Endometrial microvascular endothelial cells (primary cell): ENCODE measurements around the gene EIPR1. TPM values are rescaled to one million over a fixed set of nuclear protein-coding genes. Genes with fewer than 3 reads are reported as not detected.
"Not testable (repeated sequence)": the region's sequence is repeated elsewhere in the genome, so short reads cannot be mapped to it uniquely, and the experiment has no call there.

Source experiments
- in situ Hi-C: cut with HindIII; loops from 2 replicates; pipeline ENCODE4 v1.10.0; 2017; ENCODE audit warnings: low sequenced_read_pairs, low pct_unique_long_range_greater_than_20kb; ENCODE audit errors: inconsistent ontology term
- total RNA-seq: library from RNA; depleted of rRNA; stranded (reverse); fragments of >200 nt; gene quantifications from one replicate; pipeline ENCODE4 v1.2.3, GENCODE V29; 2015; ENCODE audit errors: inconsistent ontology term

EIPR1 gene
- total RNA-seq, 1 donor from 2014 or later, result 65.9 TPM

DNA sequence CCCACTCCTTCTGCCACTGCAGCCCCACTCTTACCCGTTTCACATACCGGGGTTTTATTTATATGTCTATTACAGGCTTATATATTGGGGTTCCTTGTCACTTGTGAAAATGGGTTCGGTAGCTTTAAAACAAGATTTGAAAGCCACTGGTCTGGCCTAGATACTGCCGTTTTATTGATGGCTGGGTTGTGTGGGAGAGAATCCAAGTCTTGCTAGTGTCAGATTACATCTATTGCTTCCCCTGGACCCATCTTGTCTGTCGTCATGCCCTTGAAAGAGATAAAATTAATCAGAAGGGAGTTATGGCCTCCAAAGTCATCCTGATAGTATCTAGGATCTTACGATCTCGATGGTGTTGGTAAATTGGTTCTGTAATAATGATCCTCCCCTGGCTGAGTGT, 79.4 kb downstream of the EIPR1 start:
- in situ Hi-C loops, result no loop called here

DNA sequence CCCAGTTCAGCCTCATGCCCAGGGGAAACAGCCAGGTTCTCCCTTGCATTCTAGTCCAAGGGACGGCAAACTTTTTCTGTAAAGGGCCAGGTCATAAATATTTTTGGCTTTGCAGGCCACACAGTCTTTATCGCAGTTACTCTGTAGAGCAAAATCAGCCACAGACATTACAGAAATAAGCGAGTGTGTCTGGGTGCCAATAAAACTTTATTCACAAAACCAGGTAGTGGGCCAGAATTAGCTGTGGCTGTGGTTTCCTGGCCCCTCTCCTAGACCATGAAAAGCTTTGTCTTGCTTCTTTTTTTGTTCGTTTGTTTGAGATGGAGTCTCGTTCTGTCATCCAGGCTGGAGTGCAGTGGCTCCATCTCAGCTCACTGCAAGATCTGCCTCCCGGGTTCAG, 80.1 kb downstream of the EIPR1 start:
- in situ Hi-C loops, result no loop called here

DNA sequence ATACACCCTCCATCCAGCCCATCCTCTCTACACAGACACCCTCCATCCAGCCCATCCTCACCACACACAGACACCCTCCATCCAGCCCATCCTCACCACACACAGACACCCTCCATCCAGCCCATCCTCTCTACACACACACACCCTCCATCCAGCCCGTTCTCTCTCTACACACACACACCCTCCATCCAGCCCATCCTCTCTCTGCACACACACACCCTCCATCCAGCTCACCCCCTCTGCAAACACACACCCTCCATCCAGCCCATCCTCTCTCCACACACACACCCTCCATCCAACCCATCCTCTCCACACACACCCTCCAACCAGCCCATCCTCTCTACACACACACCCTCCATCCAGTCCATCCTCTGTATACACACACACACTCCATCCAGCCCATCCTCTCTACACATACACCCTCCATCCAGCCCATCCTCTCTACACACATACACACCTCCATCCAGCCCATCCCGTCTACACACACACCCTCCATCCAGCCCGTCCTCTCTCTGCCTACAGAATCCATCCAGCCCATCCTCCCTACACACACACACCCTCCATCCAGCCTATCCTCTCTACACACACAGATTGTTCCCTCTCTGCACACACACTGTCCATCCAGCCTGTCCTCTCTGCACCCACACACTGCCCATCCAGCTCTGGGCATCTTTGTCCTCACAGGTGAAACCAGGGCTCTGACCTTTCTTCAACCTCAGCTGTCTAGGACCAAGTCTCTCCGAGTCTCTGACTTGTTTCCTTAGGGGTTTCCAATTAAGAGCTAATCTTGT, 81.2 kb downstream of the EIPR1 start:
- in situ Hi-C loops, result no loop called here

DNA sequence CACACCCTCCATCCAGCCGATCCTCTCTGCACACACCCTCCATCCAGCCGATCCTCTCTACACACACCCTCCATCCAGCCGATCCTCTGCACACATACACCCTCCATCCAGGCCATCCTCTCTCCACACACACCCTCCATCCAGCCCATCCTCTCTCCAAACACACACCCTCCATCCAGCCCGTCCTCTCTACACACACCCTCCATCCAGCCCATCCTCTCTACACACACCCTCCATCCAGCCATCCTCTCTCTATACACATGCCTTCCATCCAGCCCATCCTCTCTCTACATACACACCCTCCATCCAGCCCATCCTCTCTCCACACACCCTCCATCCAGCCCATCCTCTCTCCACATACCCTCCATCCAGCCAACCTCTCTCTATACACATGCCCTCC, 83.1 kb downstream of the EIPR1 start:
- in situ Hi-C loops, result no loop called here

DNA sequence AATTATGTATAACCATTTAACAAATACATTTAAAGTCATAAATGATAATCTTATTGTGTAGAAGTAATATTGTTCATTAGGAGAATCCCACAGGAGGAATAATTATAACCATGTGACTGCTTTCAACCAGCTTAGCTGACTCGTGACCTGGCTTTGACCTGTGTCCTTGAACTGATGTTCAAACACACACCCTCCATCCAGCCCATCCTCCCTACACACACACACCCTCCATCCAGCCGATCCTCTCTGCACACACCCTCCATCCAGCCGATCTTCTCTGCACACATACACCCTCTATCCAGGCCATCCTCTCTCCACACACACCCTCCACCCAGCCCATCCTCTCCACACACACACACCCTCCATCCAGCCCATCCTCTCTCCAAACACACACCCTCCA, 83.5 kb downstream of the EIPR1 start:
- in situ Hi-C loops, result no loop called here

DNA sequence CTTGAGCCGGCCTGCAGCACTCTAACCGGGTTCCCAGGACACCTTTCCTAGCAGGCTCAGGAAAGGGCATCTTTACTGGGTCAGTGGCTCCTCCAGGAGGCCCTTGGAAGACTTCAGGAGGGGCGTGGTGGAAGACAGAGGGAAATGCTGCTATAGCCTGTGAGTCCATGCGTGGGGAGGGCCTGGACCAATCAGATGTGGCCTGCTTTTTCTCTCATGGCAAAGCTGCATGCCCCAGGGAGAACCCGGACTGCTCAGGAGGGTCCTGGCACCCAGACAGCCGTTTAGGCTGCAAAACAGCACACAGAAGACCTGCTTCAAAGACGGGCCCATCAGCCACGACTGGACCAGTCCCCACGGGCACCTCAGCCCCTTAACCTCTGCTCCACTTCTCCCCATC, 84.4 kb downstream of the EIPR1 start:
- in situ Hi-C loops, result no loop called here

DNA sequence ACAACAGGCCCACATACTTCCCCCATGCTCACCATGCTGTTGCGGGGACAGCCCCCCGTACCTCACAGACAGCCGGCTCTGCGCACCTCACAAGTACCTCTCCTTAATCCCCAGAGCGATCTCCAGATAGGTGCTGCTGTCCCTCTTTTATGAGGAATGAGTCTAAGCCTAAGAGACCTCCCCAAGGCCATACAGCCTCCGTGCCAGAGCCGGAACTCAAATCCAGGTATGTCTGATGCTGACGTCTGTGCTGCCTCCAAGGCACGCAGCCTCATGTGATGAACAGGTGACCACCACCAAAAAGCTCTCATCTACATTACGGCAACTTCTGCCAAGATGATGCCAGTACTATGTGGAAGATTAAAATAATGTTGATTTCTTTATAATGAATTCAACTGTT, 85.2 kb downstream of the EIPR1 start:
- in situ Hi-C loops, result no loop called here

DNA sequence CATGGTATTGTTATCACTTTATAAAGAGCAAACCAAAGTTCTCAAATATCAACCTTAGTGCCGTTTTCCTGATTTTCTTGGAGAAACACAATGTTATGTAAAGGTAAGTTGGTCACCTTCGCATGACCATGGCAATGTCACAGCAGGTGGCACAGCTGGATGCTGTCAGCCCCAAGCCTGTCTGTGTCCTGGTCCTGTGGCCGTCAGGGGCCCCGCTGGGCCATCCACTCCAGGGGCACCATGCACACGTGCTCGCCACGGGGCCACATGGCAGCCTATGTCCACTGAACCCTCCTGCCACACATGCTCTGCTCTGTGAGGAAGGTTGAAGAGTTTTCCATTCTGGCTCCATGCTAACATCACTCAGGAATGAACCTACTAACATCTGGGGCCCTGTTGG, 85.9 kb downstream of the EIPR1 start:
- in situ Hi-C loops, result no loop called here

DNA sequence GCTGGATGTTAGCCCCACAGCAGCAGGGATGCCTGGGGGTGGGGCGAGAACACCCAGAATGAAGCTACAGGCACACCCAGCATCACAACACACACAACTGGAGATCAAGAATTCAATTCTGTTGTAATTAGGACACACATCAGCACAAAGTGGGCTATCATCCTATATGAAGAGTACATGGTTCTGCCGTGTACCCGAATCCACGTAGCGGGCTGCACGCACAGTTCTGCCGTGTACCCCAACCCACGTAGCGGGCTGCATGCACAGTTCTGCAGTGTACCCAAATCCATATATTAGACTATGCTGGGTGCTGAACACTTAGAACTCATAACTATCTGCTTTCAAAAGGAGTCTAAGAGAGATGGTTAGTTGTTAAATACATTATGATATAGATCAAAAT, 86.5 kb downstream of the EIPR1 start:
- in situ Hi-C loops, result no loop called here

DNA sequence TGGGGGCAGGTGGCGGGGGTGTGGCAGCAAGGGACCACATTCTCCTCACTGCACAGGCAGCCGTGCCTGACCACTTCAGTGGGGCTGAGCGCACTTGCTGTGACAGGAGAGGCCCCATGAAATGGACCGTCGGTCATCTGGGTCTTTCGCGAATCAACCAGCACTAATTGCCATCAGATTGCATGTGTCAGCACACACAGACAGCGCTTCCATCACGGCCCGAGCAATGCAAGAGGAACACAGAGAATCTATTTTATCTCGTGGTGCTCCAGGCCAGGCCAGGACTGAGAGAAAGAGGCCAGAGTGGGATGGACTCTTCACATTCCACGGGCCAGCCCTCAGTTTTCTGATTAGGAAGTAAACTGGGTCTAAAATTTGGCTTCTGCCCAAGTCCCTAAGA, 87.0 kb downstream of the EIPR1 start:
- in situ Hi-C loops, result no loop called here

DNA sequence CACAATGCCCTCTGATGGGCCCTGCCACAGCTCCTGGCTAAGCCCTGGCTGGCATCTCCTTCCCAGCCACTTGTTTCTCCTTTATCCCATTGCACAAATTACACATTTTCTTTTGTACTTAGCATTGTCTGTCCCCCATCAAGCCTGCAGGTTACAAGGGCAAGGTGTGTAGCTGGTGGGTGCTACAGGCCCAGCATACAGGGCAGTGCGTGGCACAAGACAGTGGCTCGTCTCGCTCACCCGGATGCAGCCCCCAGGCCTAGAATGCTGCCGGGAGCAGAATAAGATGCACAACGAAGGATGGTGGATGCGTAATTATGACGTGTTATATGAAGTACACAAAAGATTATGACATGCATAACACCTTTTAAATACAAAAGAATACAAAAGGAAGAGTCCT, 87.6 kb downstream of the EIPR1 start:
- in situ Hi-C loops, result no loop called here

DNA sequence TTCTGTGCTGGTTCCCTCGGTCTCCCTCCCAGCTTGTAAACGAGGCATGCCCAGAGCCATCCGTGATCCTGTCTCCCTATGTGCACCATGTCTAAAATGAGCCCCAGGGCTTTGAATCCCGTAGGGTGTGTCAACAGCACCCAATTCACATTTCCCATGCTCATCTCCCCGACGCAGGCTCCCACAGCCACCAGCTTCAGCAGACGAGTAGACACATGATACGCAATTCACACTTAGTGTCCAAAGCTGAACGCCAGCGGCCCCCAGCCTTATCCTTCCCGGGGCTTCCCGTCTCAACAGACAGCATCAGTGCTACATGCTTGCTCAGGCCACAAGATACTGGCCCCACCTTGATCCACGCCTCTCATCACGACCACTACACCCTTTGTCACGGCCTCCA, 88.1 kb downstream of the EIPR1 start:
- in situ Hi-C loops, result no loop called here

DNA sequence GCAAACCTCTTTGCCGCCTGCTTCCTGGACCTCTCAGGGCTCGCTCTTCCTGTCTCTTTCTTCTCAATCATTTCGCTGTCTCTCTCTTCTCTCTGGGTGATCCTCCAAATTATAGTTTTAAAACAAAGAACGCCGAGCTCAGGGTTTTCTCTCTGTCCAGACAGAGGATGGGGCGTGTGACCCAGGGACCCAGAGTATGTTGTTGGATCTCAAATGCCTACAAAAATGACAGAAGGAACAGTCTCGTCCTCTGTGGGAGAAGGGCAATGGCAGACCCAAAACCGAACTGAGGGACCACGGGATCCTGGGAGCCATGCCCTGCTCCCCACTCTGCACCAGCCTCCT, 88.5 kb downstream of the EIPR1 start:
- in situ Hi-C loops, result no loop called here

DNA sequence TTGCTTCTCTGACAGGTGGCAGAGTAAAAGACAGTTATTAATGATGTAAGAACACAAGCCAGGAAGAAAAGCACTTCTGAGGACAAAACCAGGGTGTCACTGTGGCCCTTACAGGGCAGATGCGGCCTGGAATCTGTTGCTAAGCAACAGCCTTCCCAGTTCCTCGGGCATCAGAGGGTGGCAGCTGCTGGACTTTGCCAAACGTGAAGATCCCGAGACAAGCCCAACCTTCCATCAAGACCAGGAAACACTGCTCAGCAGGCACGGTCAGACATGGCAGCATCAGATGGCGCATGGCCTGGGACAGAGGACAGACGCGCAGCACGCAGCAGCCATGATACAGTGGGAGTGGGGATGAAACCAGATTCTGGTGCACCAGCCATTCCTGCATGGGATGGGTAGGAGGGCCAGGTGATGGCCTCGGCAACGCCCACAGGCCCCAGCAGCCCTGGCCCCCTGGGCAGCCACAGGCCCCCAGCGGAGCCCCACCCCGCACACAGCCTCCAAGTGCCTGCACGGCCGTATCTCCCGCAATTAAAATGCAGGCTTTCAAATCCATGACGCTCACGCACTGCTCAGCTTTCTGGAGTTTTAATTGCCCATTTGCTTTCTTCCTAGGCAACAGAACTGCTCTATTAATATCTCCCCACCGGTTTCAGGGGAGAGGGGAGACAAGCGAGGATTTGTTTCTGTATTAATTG, 89.0 kb downstream of the EIPR1 start:
- in situ Hi-C loops, result no loop called here

DNA sequence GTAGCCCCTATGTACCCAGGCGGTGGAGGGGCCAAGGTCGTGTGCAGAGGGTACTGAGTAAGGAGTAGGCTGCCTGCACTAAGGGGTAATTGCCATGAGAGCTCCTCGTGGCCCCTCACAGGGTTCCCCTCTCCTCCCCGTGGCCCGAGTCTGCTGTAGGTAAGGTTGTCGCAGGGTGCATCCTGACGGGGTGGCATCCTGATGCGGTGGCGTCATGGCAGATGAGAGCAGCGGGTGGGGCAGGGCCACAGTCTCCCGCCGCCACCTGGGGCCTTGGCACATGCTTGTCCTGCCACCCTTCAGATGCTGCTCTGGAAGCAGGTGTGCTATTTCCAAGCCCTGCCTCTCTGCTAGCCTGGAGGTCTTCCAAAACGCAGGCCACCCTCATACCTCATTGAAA, 89.7 kb downstream of the EIPR1 start:
- in situ Hi-C loops, result no loop called here

DNA sequence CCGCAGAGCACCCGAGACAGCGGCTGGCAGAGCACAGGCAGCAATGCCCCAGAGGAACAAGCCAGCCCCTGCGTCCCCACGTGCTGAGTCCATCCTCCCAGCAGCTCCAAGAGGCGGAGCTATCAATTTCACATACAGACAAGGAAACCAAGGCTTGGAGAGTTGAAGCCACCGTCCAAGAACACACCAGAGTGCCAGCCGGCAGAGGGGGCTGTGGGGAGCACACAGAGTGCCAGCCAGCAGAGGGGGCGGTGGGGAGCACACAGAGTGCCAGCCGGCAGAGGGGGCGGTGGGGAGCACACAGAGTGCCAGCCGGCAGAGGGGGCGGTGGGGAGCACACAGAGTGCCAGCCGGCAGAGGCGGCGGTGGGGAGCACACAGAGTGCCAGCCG, 91.0 kb downstream of the EIPR1 start:
- in situ Hi-C loops, result not testable (repeated sequence)

DNA sequence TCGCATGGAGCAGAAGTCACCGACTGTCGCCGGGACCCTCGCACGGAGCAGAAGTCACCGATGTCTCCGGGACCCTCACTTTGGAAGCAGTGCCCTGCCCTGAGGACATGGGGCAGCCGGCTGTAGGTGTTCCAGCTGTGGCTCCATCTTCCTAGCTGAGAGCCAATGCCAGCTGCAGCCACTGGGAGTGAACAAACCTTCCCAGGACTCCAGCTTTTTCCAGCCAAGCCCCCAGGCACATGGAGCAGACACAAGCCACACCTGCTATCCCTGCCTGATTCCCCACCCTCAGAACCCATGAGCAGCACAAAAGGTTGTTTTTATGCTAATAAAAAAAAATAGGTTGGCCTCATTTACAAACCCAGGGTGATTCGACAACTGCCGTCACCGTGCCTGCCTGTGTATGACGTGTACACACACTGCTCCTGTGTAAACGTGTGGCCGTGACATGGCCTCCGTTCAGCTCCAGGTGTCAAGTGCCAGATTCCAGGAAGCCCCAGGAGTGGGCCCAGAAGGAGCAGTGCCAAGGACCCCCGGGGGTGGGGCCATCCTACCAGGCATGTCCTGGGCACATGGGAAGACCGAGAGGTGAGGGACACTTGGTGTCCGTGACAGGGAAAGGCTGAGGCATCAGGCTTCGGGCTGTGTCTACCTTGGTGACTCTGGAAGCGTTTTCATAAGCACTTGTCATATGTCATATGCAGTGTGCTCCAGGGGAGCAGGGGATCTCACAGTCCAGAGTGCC, 91.5 kb downstream of the EIPR1 start:
- in situ Hi-C loops, result no loop called here

DNA sequence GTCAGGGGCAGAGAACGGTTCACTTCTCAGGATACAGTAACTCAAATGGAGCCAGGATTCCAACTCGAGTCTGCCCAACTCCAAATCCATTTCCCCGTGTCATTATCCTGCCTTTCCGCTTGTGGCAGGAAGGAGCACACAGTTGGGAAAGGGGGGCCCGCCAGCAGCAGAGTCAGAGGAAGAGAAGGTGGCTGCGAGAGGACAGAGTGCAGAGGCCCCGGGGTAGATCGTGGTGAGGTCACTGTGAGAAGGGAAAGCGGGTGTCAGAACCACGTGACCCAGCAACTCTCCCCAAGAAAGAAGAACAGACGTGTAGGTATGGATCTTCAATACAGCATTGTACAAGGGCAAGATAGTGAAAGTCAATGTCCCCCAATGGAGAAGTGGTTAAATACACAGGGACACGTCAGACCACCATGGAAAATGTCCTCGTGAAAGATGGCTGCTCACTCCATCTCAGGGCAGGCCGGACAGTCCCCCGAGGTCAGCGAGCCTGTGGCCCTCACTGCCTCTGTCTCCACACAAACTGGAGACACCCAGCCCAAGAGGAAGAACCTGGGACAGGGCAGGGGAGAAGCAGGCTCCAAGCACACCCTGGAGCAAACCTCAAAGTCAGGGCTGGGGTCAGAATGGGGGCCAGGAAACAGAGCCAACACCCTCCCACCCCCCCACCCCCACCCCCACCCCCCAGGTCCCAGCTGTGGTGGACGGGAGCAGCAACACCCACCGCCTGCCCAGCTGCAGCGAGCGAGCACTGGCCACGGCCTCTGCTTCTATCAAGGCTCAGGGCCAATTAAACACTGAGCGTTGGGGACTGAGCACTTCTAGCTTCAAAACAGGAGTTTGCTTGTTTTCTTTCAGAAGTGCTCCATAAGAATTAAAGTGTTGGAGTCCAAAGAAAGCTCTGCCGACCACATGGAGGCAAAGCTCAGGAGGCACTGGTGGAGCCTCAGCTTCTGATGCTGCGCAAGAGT, 92.7 kb downstream of the EIPR1 start:
- in situ Hi-C loops, result no loop called here
